Central memory CD4-positive, alpha-beta T cell (primary cell): ENCODE results near the gene SRY.
"Not testable (repeated sequence)": the region's sequence is repeated elsewhere in the genome, so short reads cannot be mapped to it uniquely, and the experiment has no call there.

Source experiments
- DNase-seq: peaks from one replicate; pipeline ENCODE4 v3.0.0; 2022
- total RNA-seq, 3 experiments: gene quantifications; one replicate each; lab custom pipeline; 2026; lab: John Stamatoyannopoulos, UW

SRY gene
- 0 reads per million in 3 experiments for total RNA-seq

DNA sequence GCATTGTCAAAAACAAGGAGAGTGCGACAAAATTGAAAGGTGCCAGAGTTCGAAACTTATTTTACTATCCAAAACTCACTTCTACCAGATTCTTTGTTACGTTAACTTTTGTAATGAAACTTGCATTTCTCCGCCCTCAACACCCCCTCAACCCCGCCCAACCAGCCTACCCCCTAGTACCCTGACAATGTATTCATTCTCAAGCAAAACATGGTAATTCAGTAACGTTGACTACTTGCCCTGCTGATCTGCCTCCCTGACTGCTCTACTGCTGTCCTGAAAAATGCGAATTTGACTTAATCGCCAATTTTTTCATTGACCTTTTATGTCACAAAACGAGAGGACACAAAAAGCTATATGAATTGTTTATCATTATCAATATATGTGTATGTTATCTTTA lies at the start of gene SRY:
Gene SRY (minus strand): TSS at position 83 of the 400 bp plus-strand sequence. CDS start 79 bp downstream, at position 4.
- DNase-seq: no peak

- no peak for DNase-seq
Observed at GRCh38 chrY:2837078-2837477, 49.6 kb upstream of the SRY start.

GRCh38 chrY:2835230-2835629 lies 47.7 kb upstream of the SRY start:
- DNase-seq: no peak

DNA sequence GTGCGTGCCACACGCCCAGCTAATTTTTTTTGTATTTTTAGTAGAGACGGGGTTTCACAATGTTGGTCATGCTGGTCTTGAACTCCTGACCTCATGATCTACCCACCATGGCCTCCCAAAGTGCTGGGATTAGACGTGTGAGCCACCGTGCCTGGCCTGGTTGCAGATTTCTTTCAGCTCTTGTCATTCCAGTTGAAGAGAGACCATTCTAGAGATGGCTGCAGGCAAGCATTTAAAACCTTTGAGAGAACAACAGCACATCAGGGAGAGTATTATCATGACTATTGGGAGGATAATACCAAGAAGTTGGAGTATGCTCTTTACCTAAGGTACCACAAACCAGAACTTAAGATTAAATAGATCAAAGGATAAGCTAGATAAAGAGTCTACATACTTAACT lies 41.0 kb upstream of the SRY start:
- DNase-seq: no peak

GRCh38 chrY:2824471-2824870 lies 37.0 kb upstream of the SRY start:
- DNase-seq: no peak

- not testable (repeated sequence) for DNase-seq
Observed at GRCh38 chrY:2817146-2817896, 29.8 kb upstream of the SRY start.

DNA sequence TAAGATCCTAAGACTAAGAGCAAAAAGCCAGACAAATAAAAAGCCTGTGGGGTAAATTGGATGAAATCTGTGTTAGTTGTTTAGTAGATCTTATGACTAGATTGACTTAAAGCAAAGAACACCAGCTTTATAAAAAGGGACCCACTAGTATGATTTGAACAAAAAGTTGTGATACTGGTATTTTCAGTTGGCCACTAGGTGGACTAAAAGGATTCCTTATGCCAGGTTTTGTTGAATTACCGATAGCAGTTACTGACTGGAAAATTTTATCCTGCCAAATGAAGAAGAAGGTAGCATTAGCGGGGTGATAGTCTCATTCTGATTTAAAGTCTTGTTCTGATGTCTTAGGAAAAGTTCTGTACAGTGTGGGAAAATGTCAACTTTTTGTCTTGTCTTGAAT lies 12.8 kb upstream of the SRY start:
- no peak for DNase-seq

DNA sequence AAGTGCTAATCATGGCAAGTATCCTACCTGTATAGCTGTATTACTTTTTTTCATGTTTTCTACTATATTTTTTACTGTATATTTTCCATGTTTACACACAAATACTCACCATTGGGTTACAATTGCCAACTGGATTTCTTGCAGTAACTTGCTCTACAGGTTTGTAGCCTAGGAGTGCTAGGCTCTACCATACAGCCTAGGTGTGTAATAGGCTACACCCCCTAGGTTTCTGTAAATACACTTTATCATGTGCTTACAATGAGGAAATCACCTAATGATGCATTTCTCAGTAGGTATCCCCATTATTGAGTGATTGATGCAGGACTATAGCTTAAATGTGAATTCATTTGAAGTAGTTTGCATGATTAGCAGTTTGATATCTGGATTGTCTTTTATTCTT lies 10.5 kb upstream of the SRY start:
- DNase-seq: no peak

DNA sequence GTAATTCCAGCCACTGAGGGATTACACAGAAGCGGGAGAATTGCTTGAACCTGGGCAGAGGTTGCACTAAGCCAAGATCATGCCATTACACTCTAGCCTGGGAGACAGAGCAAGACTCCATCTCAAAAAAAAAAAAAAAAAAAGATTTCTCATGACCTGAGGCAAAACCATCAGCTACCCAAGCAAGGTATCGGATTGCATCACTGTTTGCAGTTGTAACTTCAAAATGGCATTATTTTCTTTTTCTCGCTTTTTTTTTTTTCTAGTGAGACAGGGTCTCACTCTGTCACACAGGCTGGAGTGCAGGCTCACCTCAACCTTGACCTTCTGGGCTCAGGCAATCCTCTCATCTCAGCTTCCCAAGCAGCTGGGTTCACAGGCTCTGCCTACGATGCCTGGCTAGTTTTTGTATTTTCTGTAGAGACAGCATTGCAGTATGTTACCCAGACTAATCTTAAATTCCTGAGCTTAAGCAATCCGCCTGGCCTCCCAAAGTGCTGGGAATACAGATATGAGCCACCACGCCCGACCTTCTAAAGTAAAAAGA lies 9.6 kb upstream of the SRY start:
- DNase-seq: no peak

GRCh38 chrY:2789756-2790155 lies 2.3 kb upstream of the SRY start:
- DNase-seq: no peak

- no peak for DNase-seq
Observed at GRCh38 chrY:2786876-2787512, 488 bp downstream of the SRY start.
